Thymus (tissue), 11 donors: ENCODE measurements around the gene PEX6. TPM values are rescaled to one million over a fixed set of nuclear protein-coding genes. Genes with fewer than 3 reads are reported as not detected.

ENCODE experiments used
- DNase-seq, 9 donors: peaks; one replicate each; pipeline ENCODE4 v3.0.0-alpha.2; 2013; ENCODE audit warnings: low spot score in 9 of 9, low read depth in 6 of 9, missing footprints in 1 of 9
- H3K27ac ChIP-seq, 2 donors: one replicate each; pipeline ENCODE4 v1.5.1; 2013; ENCODE audit warnings: control low read depth in 1 of 2, low read depth in 1 of 2, low read length in 1 of 2, mild to moderate bottlenecking in 1 of 2, moderate library complexity in 1 of 2
- H3K27me3 ChIP-seq, 2 donors: one replicate each; pipeline ENCODE4 v1.5.1; 2013; ENCODE audit warnings: low read length in 1 of 2; ENCODE audit not compliant: control insufficient read depth in 2 of 2, insufficient read depth in 1 of 2
- H3K36me3 ChIP-seq, 2 donors: one replicate each; pipeline ENCODE4 v1.5.1; 2013; ENCODE audit warnings: low read length in 1 of 2, mild to moderate bottlenecking in 1 of 2, moderate library complexity in 1 of 2; ENCODE audit not compliant: control insufficient read depth in 2 of 2, insufficient read depth in 2 of 2
- H3K4me1 ChIP-seq, 2 donors: one replicate each; pipeline ENCODE4 v1.5.1; 2013; ENCODE audit warnings: low read length in 2 of 2; ENCODE audit not compliant: control insufficient read depth in 2 of 2, insufficient read depth in 2 of 2
- H3K4me3 ChIP-seq, 2 donors: one replicate each; pipeline ENCODE4 v1.5.1; 2013; ENCODE audit warnings: low read length in 2 of 2, control low read depth in 1 of 2, mild to moderate bottlenecking in 1 of 2
- H3K9me3 ChIP-seq, 2 donors: one replicate each; pipeline ENCODE4 v1.5.1; 2013; ENCODE audit warnings: low read length in 1 of 2, mild to moderate bottlenecking in 1 of 2; ENCODE audit not compliant: control insufficient read depth in 2 of 2, insufficient read depth in 1 of 2
- WGBS: extraction: QIAGEN DNeasy Blood & Tissue Kit; methylation state at CpG from one replicate; pipeline ENCODE4 v1.1.7; 2013; 5-methylcytosine and 5-hydroxymethylcytosine counted together
- polyA plus RNA-seq: library from polyadenylated mRNA; stranded (reverse); fragments of 200-250 nt; gene quantifications from one replicate; pipeline ENCODE4 v1.2.3, GENCODE V29; 2013
- total RNA-seq: library from RNA; stranded (reverse); fragments of 120-200 nt; gene quantifications from one replicate; pipeline ENCODE4 v1.2.4, GENCODE V29; 2013
- donor health status: healthy.

The PEX6 gene
- total and polyA plus RNA-seq, 2 donors, result 14.6 to 16.6 TPM

DNA sequence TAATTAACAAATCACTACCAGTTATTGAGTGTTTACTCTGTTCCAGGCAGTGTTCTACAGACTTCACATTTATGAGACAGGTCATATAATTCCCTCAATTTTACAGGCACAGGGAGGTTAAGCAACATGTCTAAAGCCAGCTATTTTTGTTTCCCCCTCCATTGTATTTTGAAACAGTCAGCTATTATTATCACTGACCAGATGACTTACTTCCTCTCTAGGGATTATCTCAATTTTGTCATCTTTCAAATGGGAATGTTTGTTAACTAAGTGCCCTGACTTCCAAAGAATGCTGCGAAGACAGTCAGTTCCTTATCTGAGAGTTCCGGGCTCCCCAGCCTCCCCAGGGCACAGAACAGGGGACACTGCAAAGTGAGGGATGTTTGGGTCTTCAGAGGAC, 55.3 kb downstream of the PEX6 start:
- no peak overlapping the region for H3K4me3 ChIP-seq
- peaks cover 0 to 5% of the 10 kb centered on the region in 2 donors for H3K9me3 ChIP-seq
- peaks cover 10 to 73% of the 10 kb centered on the region in 2 donors for H3K4me1 ChIP-seq
- no peak for DNase-seq
- H3K27ac ChIP-seq, result no peak overlapping the region
- peaks cover 27 to 60% of the 10 kb centered on the region in 2 donors for H3K36me3 ChIP-seq
- 96% methylated on average over 2 of the region's 2 CpGs for WGBS
- no peaks in the 10 kb centered on the region for H3K27me3 ChIP-seq

DNA sequence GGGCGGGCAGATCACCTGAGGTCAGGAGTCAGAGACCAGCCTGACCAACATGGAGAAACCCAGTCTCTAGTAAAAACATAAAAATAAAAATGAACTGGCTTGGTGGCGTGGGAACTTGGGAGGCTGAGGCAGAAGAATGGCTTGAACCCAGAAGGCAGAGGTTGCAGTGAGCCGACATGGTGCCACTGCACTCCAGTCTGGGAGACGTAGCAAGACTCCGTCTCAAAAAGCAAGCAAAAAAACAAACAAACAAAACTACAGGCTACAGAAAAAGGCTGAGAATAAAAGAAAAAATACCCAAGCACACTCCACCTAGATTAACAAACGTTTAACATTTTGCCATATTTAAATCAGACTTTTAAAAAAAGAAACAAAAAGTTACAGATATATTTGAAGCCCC, 57.2 kb downstream of the PEX6 start:
- Histone ChIP-seq H3K4me3 (no peak overlapping the region), H3K27me3 (no peaks in the 10 kb centered on the region), H3K36me3 (peaks cover 27 to 56% of the 10 kb centered on the region in 2 donors), H3K4me1 (peaks cover 6 to 70% of the 10 kb centered on the region in 2 donors), H3K9me3 (peaks cover 0 to 5% of the 10 kb centered on the region in 2 donors), H3K27ac (no peak overlapping the region)
- no peak for DNase-seq
- 91% methylated on average over 6 of the region's 6 CpGs for WGBS

DNA sequence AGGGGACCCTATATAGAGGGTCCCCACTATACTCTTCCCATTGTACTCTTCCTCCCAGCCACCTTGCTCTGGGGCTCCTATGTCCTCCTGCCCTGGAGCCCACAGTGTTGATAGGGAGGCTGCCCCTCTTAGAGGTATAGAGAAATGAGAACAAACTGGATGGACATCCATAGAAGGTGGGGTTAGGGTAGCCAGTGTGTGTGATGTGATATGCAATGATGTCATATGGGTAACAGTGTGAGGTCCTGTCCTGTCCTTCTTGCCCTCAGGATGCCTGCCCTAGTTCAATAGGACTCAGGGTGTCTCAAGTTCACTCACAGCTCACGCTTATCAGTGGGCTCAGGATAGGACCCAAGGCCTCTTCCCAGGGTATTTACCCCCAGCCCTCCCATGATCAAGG, 62.7 kb downstream of the PEX6 start:
- Histone ChIP-seq H3K27me3 (no peaks in the 10 kb centered on the region), H3K9me3 (peaks cover 0 to 5% of the 10 kb centered on the region in 2 donors), H3K27ac (peak overlapping the region; percentile 70 to 99), H3K4me1 (peaks cover 20 to 83% of the 10 kb centered on the region in 2 donors), H3K36me3 (peaks cover 6 to 9% of the 10 kb centered on the region in 2 donors), H3K4me3 (peak overlapping the region; percentile 44 to 68)
- 37% methylated on average over 1 of the region's 1 CpG for WGBS
- peak in 2 of 9 donors; percentile 36 to 57 for DNase-seq

DNA sequence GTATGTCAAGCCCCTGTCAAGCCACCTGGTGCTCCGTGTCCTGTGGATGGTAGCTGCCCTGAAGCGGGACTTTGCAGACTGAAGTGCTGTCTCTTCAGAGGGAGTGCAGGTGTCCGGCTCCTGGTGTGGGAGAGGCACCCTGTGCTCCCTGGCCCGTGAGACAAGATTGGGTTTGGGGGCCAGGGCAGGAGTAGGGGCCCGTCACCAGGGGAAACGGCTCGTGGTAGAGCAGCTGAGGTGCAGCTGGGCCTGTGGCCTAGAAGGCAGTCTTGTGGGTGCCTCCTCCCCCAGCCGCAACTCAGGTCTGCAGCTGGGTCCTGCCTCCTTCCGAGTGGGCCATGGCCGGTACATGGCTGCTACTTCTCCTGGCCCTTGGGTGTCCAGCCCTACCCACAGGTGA, 63.2 kb downstream of the PEX6 start, which contains the start of gene PTCRA:
PTCRA (plus strand) TSS at position 322 of the 400 bp plus-strand sequence; CDS start at position 339, 17 bp downstream.
- Histone ChIP-seq H3K4me3 (peak within 1 kb of the TSS; percentile 44 to 68), H3K36me3 (peaks cover 6 to 9% of the 10 kb centered on the region in 2 donors), H3K4me1 (peaks cover 20 to 85% of the 10 kb centered on the region in 2 donors), H3K27me3 (no peaks in the 10 kb centered on the region), H3K9me3 (peaks cover 0 to 5% of the 10 kb centered on the region in 2 donors), H3K27ac (peak within 1 kb of the TSS; percentile 85 to 99)
- DNase-seq, result peak in 7 of 9 donors; percentile 45 to 90 (median 71)
- 6% methylated on average over 10 of the region's 10 CpGs for WGBS

DNA sequence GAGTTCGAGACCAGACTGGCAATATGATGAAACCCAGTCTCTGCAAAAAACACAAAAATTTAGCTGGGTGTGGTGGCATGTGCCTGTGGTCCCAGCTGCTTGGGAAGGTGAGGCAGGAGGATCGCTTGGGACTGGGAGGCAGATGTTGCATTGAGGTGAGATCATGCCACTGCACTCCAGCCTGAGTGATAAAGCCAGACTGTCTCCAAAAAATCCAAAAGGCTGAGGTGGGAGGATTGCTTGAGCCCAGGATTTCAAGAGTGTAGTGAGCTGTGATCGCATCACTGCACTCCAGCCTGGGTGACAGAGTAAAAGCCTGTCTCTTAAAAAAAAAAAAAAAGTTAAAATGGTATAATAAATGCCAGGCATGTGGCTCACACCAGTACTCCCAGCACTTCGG, 64.4 kb downstream of the PEX6 start:
- peak in 1 of 9 donors; percentile 34 for DNase-seq
- Histone ChIP-seq H3K4me1 (peaks cover 19 to 89% of the 10 kb centered on the region in 2 donors), H3K27me3 (no peaks in the 10 kb centered on the region), H3K9me3 (peaks cover 0 to 2% of the 10 kb centered on the region in 2 donors), H3K4me3 (peak overlapping the region in 1 of 2 donors; percentile 68), H3K27ac (peak overlapping the region in 1 of 2 donors; percentile 99), H3K36me3 (peaks cover 1 to 5% of the 10 kb centered on the region in 2 donors)
- 69% methylated on average over 4 of the region's 4 CpGs for whole genome bisulfite sequencing

Other genes starting within 250 kb of the PEX6 start
- gene TBCC, start 233.1 kb downstream of the PEX6 start, total RNA-seq, result 31.2 TPM
- gene TBCC, start 233.1 kb downstream of the PEX6 start, polyA plus RNA-seq, result 64.5 TPM
- 6.4 TPM for gene BICRAL, start 197.1 kb downstream of the PEX6 start, total RNA-seq
- 6.7 TPM for gene BICRAL, start 197.1 kb downstream of the PEX6 start, polyA plus RNA-seq
- gene RPL7L1, start 99.6 kb downstream of the PEX6 start, total RNA-seq, result 77.1 TPM
- gene RPL7L1, start 99.6 kb downstream of the PEX6 start, polyA plus RNA-seq, result 59.5 TPM
- 145 TPM for gene PTCRA, start 63.1 kb downstream of the PEX6 start, total RNA-seq
- 13.4 TPM for gene PTCRA, start 63.1 kb downstream of the PEX6 start, polyA plus RNA-seq
- 62.6 TPM for gene CNPY3, start 49.7 kb downstream of the PEX6 start, total RNA-seq
- gene CNPY3, start 49.7 kb downstream of the PEX6 start, polyA plus RNA-seq, result 59.3 TPM
- 3.0 TPM for gene GNMT, start 18.4 kb downstream of the PEX6 start, total RNA-seq
- gene GNMT, start 18.4 kb downstream of the PEX6 start, polyA plus RNA-seq, result 2.6 TPM
- 45.8 TPM for gene PPP2R5D, start 5.4 kb upstream of the PEX6 start, total RNA-seq
- gene PPP2R5D, start 5.4 kb upstream of the PEX6 start, polyA plus RNA-seq, result 25.0 TPM
- 101 TPM for gene MEA1, start 34.8 kb upstream of the PEX6 start, total RNA-seq
- gene MEA1, start 34.8 kb upstream of the PEX6 start, polyA plus RNA-seq, result 72.3 TPM
- 73.8 TPM for gene KLHDC3, start 35.1 kb upstream of the PEX6 start, total RNA-seq
- 87.0 TPM for gene KLHDC3, start 35.1 kb upstream of the PEX6 start, polyA plus RNA-seq
- gene RRP36, start 42.4 kb upstream of the PEX6 start, total RNA-seq, result 64.6 TPM
- 50.1 TPM for gene RRP36, start 42.4 kb upstream of the PEX6 start, polyA plus RNA-seq
- gene CUL7, start 74.7 kb upstream of the PEX6 start, total RNA-seq, result 9.4 TPM
- gene CUL7, start 74.7 kb upstream of the PEX6 start, polyA plus RNA-seq, result 5.5 TPM
- gene MRPL2, start 80.3 kb upstream of the PEX6 start, total RNA-seq, result 28.0 TPM
- gene MRPL2, start 80.3 kb upstream of the PEX6 start, polyA plus RNA-seq, result 49.9 TPM
- gene KLC4, start 80.5 kb upstream of the PEX6 start, total RNA-seq, result 20.3 TPM
- 27.1 TPM for gene KLC4, start 80.5 kb upstream of the PEX6 start, polyA plus RNA-seq
- 48.1 TPM for gene PTK7, start 97.1 kb upstream of the PEX6 start, total RNA-seq
- 101 TPM for gene PTK7, start 97.1 kb upstream of the PEX6 start, polyA plus RNA-seq
- 18.1 TPM for gene SRF, start 192.1 kb upstream of the PEX6 start, total RNA-seq
- gene SRF, start 192.1 kb upstream of the PEX6 start, polyA plus RNA-seq, result 25.5 TPM
- gene CUL9, start 203.0 kb upstream of the PEX6 start, total RNA-seq, result 25.3 TPM
- gene CUL9, start 203.0 kb upstream of the PEX6 start, polyA plus RNA-seq, result 119 TPM